Stimulated activated CD4-positive, alpha-beta T cell treated with anti-CD3 and anti-CD28 coated beads, TNF-alpha, amount 100 ng/mL, for 1 hour (primary cell): ENCODE results near the gene GTF2A1L.
"Not testable (repeated sequence)": the region's sequence is repeated elsewhere in the genome, so short reads cannot be mapped to it uniquely, and the experiment has no call there.

Experiments
- DNase-seq, 3 donors: peaks; one replicate each; pipeline ENCODE4 v3.0.0-alpha.2; 2020; ENCODE audit warnings: low read depth in 3 of 3, low spot score in 1 of 3

The GTF2A1L gene, protein sequence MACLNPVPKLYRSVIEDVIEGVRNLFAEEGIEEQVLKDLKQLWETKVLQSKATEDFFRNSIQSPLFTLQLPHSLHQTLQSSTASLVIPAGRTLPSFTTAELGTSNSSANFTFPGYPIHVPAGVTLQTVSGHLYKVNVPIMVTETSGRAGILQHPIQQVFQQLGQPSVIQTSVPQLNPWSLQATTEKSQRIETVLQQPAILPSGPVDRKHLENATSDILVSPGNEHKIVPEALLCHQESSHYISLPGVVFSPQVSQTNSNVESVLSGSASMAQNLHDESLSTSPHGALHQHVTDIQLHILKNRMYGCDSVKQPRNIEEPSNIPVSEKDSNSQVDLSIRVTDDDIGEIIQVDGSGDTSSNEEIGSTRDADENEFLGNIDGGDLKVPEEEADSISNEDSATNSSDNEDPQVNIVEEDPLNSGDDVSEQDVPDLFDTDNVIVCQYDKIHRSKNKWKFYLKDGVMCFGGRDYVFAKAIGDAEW

DNA sequence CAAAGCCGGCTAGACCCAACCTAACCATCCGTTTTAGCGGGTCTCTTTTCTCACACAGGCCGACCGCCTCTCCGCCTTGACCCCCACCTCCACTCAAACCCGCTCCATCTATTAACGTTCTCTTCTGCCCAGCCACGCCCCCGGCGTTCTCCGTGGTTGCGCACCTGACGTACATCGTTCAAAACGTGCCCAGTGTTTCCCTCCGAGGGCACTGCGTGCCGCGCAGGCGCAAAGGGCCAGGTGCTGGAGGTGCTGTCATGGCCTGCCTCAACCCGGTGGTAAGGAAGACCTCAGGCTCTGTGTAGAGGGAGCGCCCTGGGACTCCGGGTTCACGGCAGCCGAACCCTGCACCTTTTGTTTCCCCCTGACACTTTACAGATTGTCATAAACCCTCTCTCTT is at the start of gene GTF2A1L:
GTF2A1L (plus strand) TSS at position 239 of the 400 bp plus-strand sequence; CDS start at position 258, 19 bp downstream.
- no peak for DNase-seq

DNA sequence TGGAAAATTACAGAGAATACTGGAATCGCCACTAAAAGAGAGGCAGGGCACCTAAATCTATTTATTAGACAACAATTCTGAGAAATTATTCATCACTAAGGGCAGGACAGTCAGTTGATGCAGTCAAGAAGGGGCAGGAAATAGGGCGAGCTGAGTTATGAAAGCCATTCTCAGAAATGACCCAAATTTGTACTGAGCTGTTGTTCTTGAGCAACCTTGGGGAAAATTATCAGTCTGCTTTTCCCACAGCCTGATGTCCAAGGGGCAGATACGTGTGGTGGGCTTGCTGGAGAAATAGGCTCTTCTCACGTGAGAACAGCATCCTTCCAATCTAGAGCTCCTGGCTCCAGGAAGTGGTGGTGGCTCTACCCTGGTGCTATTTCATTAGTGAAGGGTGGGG is 49.1 kb upstream of the GTF2A1L start:
- no peak for DNase-seq

DNA sequence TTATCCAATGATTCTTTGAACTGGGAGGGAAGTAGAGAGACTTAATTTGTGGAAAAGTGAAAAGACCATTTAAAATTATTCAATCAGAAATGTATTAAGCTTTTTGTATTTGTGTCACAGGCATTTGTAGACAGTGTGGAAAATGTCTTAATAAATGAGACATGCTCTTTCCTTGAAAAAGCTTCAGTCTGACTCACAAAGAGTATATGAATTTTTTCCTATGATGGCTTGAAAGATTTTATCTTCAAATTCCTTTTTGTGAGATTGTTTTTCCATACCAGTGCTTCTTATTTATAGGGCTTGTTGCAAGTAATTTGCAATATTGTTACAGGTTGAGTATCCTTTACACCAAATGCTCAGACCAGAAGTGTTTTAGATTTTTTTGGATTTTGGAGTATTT is 48.2 kb upstream of the GTF2A1L start:
- no peak for DNase-seq

DNA sequence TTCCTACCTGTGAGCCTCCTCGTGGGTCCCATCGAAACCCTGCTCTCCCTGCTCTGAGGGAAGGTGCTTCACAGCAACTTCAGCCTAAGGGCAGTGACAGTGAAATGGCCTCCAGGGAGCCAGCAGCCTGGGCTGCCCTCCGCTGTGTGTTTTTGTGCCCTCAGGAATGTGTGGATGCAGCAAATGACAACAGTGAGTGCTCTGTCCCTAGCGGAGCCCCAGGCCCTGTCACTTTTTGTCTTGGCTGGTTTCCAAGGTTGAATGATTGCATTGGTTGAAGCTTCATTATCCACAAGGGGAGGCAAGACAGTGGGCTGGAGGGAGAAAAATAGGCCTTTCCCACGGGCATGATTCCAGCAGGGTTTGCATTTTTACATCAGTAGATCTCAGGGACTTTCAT is 44.8 kb upstream of the GTF2A1L start:
- no peak for DNase-seq

DNA sequence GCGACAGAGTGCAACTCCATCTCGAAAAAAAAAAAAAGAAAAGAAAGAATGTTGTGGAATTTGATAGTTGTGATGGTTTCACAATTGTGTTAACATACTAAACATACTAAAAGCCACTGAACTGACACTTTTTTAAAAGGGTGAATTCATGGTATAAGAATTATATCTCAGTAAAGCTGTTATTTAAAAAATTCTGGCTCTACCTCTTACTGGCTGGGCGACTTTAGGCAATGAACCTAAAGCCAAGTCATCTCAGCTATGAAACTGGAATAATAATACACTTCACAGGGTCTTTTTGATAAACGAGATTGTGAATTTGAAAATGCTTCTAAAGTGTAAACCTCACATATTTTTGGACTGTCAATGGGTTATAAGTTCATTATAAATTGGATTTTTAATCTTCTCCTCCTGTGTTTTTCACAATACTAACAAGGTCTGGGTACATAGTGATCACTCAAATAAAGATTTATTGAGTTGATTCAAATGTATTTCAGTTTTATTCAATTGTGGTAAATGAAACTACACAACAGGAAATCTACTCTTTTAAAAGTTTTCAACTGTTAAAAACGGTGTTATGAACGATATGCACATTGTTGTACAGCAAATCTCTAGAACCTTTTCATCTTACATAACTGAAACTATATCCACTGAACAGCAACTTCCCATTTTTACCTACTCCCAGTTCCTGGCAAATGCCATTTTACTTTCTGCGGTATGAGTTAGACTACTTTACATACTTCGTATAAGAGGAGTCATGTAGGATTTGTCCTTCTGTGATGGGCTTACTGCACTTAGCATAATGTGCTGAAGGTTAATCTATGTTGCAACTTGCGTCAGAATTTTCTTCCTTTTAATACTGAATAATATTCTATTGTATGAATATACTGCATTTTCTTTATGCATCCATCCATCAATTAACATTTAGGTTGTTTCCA is 43.0 kb upstream of the GTF2A1L start:
- no peak for DNase-seq

DNA sequence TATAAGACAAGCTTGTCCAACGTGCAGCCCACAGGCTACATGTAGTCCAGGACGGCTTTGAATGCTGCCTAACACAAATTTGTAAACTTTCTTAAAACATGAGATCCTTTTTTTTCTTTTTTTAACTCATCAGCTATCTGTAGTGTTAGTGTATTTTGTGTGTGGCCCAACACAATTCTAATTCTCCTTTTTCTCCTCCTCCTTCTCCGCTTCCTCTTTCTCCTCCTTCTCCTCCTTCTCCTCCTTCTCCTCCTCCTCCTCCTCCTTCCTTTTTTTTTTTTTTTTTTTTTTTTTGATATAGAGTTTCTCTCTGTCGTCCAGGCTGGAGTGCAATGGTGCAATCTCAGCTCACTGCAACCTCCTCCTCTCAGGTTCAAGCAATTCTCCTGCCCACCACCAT is 39.3 kb upstream of the GTF2A1L start:
- no peak for DNase-seq

DNA sequence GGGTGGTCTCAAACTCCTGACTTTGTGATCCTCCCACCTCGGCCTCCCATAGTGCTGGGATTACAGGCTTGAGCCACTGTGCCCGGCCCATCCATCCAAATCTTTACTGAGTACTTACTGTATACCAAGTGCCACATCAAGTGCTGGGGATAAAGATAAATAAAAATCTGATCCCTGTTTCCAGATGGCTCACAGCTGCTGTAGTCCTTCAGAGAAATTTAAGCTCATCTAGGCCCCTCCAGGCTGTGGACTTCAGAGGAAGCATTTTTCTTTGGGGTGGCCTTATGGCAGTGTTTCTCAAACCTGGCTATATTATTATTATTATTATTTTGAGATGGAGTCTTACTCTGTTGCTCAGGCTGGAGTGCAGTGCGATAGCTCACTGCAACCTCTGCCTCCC is 33.7 kb upstream of the GTF2A1L start:
- DNase-seq = no peak

DNA sequence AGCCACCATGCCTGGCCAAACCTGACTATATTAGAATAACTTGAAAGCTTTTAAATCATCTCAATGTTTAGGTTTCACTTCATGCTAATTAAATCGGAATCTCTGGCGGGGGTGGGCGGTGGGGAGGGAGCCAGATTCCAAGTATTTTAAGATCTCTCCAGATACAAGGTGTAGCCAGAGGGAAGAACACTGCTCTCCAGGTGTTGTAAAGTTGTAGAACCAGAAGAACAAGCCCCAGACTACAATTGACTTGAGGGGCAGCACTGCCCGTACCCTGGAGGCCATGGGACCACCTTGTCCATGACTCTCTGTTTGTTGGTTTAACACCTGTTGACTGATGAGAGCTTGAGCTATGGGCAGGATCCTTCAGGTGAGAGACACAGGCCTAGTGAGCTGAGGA is 33.1 kb upstream of the GTF2A1L start:
- DNase-seq = no peak

DNA sequence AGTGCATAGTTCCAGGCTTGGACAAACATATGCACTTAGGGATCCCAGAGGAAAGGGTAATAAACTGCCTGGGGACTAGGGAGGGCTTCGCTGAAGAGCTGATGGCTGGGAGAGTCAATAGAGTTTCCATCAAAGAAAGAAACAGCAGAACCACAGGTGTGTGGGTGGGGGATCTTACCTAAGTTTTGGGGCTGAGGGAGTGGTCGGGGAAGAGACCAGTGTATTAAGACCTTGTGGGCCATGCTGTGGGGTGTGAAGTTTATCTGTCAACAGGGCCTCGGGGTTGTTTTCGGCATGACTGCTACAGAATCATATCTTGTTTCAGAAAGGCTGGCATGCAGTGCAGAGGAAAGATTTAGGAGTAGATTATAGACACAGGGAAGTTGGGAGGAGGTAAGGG is 31.2 kb upstream of the GTF2A1L start:
- DNase-seq = no peak

DNA sequence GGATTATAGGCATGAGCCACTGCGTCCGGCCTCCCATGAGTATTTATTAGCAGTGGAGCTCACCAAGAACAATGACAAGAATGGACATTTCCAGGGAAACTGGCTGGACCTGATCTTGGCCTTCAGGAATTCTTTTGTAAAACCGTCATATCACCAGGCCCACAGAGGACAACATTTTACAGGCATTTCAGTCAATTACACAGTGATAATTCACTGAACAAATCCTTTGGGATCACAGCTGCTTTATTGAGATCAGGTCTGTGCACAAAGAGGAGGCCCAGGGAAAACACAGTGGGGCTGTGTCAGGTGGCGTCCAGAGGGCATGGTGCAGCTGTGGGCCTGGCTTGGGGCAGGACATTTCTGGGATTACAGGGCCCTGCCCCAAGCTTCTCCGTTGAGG is 30.1 kb upstream of the GTF2A1L start:
- no peak for DNase-seq

DNA sequence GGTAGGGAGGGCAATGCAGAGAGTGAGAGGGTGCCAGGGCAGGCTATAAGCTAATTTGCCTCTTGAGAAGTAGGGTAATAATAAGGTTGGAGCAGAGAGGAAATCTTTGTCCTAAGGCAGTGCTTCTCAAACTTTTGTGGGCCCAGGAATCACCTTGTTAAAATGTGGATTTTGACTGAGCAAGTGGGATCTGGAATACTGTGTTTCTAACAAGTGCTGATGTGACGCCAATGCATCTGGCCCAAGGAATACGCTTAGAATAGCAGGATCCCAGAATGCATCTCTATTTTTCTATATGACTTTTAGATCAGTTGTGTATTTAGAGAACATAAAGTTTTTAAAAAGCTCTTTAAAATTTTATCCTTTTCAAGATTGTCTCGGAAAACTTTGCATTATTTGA is 29.7 kb upstream of the GTF2A1L start:
- DNase-seq = no peak

DNA sequence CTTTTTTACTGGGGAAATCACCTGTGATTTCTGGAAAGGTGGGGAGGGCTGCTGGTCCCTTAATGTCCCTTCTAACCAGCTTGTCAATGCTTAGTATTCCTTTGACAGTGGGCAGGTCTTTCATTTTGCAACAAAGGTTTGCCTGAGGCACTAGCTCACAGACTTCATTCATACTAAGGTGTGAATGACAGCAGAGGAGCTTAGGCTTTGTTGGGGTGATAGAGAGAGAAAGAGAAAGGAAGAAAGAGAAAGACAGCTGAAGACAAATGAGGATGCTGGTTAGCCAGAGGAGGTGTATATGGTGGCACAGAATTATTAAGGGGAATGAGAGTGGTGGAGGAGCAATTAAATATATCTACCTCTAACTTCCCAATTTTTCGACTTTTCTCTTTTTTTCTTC is 28.9 kb upstream of the GTF2A1L start:
- no peak for DNase-seq

DNA sequence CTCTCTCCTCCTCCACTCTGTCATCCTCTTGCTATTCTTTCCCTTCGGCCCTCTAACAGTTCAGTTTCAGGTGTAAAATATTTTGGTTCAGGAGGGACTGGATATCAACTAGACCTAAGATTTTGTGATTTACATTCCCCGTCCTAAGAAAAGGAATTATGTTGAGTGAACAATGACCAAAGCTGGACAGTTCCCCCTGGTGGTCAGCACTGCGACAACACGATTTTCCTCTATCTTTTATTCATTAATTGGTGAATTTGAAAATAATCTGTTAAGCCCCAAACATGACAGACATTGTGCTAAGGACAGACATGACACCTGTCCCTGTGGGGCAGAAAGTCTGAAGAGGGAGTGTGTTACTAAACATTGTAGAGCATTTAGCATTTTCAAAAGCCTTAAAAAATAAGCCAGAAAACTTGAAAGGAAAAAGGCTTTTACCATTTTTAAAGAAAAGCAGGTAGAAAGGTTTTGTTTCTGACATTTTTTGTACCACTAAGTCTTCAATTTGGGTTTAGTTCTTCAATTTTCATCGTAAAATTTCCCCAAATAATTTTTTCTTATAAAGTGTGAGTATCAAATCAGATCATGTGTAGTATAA is 28.4 kb upstream of the GTF2A1L start:
- DNase-seq = no peak

DNA sequence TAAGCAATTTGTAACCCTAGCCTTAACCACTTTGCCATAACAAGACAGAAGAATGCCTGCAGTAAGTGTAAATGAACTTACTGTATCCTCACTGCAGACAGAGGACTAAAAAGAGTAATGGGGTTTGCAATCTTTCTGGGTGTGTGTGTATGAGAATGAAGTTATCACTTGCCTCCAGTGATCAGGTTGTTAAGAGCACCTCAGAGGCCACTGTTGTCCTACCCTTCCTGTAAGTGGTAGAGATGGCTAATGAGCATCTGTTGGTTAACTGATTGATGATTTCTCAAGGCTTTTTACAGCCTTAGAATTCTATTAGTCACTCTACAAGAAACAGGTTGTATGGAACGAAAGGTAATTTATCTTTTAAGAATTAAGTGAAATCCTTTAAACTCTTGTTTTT is 27.6 kb upstream of the GTF2A1L start:
- no peak for DNase-seq

DNA sequence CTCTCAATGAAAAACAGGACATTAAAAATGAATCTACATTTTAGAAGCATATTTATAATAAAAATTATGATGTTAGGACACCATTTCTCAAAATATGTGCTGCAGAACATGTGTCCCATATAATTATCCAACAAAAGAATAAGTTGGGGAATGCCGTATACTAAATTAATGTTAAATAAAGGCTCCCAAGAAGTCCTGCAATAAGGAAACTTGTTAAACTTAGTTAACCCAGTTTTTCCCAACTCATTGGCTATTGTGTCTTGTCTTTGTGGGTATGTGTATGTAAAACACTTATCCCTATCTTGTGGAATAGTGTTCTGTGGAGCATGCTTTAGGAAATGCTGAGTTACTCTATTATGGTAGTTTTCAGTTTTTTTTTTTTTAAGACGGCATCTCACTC is 25.6 kb upstream of the GTF2A1L start:
- DNase-seq = no peak

DNA sequence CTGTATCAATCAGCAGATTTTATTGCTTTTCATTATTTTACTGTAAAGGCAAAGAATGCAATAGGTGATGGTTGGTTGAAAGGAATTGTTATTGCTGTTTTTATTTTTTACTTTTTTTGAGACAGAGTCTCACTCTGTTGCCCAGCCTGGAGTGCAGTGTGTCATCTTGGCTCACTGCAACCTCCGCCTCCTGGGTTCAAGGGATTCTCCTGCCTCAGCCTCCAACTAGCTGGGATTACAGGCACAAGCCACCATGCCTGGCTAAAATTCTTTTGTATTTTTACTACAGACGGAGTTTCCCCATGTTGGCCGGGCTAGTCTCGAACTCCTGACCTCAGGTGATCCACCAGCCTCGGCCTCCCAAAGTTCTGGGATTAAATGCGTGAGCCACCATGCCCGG is 20.9 kb upstream of the GTF2A1L start:
- not testable (repeated sequence) for DNase-seq

DNA sequence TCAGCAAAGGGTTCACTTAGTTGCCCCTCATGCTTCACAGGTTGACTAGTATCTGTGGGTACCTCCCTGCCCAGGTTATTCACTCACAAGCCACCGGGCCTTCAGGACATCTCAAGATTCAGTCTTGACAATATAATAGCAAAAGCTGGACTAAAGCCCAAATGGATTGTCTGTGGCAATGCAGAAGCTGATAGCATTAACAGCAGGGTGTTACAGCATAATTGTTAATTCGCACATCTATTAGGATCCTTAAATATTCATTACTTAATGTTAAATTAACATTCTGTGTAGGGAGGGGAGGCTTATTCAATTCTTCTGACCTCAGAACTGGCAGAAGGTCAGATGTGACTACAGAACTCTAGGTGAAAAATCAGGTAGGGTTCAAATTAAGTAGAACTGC is 20.2 kb upstream of the GTF2A1L start:
- no peak for DNase-seq

DNA sequence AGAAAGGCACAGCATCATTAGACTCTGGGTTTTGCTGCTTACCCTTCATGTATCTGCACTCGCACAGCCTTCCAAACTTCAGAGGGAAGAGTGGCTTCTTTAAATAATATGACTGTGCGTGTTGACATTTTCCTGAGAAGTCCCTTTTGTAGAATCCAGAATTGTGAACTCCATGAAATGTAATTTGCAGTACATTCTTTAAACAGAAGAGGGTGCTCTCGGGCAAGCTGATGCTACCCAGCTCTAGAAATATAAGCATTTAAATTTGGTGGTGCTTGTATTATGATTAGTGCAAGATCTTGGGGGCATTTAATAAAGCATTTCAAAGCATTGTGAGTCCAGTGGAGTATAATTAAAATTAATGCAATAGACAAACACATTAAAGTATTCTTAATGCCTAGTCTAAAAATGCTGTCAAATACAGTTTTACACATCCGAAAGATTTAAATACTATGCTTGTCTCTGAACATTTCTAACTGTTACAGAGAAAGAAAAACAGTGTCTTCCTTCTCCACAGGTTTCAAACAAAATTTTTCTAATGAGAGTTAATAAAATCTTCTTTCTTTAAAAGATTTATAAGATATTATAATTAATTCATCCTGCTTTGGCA is 17.3 kb upstream of the GTF2A1L start:
- DNase-seq = no peak

DNA sequence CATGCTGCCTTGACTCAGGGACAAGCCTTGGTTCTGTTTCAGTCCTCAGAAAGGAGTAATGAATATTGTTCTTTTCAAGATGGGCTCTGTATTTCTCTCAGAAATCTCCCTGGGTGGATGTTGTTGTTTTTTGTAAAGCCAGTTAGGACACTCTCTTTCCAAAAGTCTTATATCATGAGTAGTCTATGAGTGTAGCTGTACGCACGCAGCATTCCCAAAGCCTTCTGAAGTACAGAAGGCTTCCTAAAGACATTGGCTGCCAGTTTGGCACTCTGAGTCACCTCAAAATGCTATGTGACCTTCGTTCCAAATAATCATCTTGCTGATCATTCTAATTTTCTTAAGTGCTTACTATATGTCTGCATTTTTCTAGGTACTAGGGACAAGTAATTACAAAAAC is 16.7 kb upstream of the GTF2A1L start:
- no peak for DNase-seq

DNA sequence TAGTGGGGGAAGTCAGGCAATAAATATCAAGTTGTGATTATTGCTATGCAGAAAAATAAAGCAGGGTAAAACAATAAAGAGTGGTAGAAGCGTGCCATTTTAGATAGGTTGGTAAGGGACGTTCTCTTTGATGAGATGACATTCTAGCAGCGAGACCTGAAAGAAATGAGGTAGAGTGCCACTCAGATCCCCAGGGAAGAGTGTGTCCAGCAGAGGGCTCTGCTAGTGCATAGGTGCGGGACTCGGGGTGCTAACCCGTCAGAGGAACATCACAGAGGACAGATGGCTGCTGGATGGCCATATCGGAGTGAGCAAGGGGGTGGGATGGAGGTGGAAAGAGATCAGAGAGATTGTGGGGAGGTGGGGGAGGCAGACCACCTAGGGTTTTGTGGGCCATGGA is 16.3 kb upstream of the GTF2A1L start:
- no peak for DNase-seq

DNA sequence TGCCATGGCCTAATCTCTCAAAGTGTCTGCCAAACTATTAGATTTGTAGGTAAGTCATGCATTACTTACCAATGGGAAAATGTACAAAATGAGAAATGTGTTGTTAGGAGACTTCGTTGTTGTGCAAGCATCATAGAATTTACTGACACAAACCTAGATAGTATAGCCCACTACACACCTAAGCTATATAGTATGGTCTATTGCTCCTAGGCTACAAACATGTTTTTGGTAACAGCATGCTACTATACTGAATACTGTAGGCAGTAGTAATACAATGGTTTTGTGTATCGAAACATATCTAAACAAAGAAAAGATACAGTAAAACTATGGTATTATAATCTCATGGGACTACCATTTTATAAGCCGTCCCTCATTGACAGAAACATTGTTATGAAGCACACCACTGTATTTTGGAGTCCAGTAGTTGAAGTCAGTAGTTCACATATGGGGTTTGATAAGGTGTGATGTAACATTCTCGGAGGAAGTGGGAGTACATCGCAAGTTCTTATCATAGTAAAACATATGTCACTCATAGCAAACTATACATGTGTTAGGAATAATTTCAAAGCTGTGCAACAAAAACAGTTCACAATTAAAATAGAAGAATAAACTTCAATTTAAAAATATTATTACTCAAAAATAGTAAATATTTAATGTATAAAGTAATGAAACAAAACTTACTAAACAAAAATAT is 12.0 kb upstream of the GTF2A1L start:
- DNase-seq = no peak
